HUES64 (cell line): ENCODE measurements around the gene DLX2.

Experiments
- H3K27ac ChIP-seq: 2 replicates; pipeline ENCODE4 v1.7.0; 2013; ENCODE audit warnings: low read depth, low read length, inconsistent platforms
- H3K27me3 ChIP-seq: 2 replicates; pipeline ENCODE4 v1.6.1; 2013; ENCODE audit warnings: mild to moderate bottlenecking, low read length; ENCODE audit not compliant: insufficient read depth
- H3K36me3 ChIP-seq: 2 replicates; pipeline ENCODE4 v1.6.1; 2013; ENCODE audit warnings: mild to moderate bottlenecking, low read length; ENCODE audit not compliant: insufficient read depth
- H3K4me1 ChIP-seq: 2 replicates; pipeline ENCODE4 v1.6.1; 2013; ENCODE audit warnings: mild to moderate bottlenecking, low read length, moderate library complexity; ENCODE audit not compliant: insufficient read depth
- H3K4me3 ChIP-seq: 2 replicates; pipeline ENCODE4 v1.5.1; 2013; ENCODE audit warnings: mild to moderate bottlenecking, low read length, moderate library complexity
- H3K9ac ChIP-seq: 2 replicates; pipeline ENCODE4 v1.6.1; 2013; ENCODE audit warnings: mild to moderate bottlenecking, low read depth, low read length
- H3K9me3 ChIP-seq: 2 replicates; pipeline ENCODE4 v1.6.1; 2013; ENCODE audit warnings: low read depth, low read length; ENCODE audit not compliant: insufficient read depth
- WGBS: fragments of 150-250, 120-280 bp; methylation state at CpG from one replicate; pipeline ENCODE4 v1.1.7; 2013; ENCODE audit warnings: missing lambda C conversion rate; 5-methylcytosine and 5-hydroxymethylcytosine counted together

The DLX2 gene

GRCh38 chr2:172106108-172106961 is 3.6 kb upstream of the DLX2 start:
- H3K9ac ChIP-seq, result no peak overlapping the region
- no peak overlapping the region for H3K27ac ChIP-seq
- H3K9me3 ChIP-seq, result no peaks in the 10 kb centered on the region
- peaks cover 20% of the 10 kb centered on the region for H3K4me1 ChIP-seq
- no peaks in the 10 kb centered on the region for H3K36me3 ChIP-seq
- peak overlapping the region; percentile 51 for H3K4me3 ChIP-seq
- peaks cover 86% of the 10 kb centered on the region for H3K27me3 ChIP-seq
- WGBS, result 3% methylated on average over 44 of the region's 44 CpGs

DNA sequence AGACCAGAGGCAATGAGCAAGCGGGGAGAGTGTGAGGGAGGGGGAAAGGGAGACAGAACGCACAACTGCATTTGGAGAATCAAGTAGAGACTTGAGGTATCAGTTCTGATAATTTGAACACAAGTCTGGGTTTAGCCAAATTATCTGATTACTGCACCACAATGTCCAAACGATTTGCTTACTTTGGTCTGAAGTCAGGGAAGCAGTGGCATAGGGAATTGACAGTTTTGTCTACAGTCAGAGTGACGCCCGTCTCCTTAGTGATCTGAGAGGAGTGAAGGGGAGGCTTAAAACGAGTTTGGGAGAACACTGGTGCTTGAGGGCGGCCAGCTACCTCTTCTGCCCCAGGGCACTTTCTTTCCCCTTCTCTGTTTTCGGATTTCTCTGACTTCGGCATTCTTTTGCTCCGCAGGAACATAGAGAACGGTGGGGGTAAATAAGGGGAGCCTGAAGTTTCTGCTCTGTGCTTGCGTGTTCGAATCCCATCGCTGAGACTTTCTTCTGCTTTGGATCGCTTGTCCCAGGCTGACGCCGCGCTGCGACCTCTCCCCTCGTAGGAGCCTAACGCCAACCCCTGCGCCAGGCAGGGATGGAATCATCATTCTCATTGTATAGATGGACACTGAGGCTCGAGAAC is 2.9 kb upstream of the DLX2 start:
- H3K27ac ChIP-seq, result no peak overlapping the region
- peak overlapping the region; percentile 51 for H3K4me3 ChIP-seq
- 16% methylated on average over 23 of the region's 23 CpGs for WGBS
- H3K9ac ChIP-seq, result no peak overlapping the region
- no peaks in the 10 kb centered on the region for H3K9me3 ChIP-seq
- peaks cover 94% of the 10 kb centered on the region for H3K27me3 ChIP-seq
- peaks cover 24% of the 10 kb centered on the region for H3K4me1 ChIP-seq
- H3K36me3 ChIP-seq, result no peaks in the 10 kb centered on the region

DNA sequence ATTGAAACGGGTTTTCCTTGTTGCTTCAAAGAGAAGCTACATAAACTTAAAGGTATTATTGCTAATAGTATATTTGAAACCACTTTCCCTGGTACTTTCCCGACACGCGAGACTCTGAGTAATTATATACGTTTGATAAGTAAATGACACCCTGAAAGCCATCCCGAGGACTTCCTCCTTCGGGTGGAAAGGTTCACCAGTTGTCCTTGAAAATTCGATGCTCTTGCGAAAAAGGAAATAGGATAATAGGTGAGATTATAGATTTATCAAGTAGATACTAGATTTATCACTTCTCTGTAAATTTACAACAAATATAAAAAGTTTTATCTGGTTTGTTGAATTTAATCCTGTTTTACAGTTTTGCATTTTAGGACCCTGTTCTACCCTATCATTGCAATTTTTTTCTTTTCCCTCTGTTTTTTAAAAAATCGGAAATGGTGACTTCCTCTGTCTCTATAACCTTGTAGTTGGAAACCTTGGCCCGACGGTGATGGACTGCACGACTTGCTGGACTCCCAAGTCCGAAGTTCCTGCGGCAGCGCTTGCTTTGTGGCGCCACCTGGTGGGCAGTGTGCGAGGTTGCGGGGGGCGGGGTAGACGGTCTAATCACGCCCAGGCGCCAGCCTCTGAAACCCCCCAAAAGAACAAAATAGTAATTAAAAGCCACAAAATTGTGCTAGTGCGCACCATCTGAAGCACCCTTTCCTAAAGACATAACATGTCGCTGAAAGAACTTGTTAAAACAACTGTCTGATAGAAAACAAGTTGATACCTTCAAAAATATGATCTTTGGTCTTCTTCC is 972 bp upstream of the DLX2 start:
- 5% methylated on average over 23 of the region's 25 CpGs for WGBS
- Histone ChIP-seq H3K36me3 (no peaks in the 10 kb centered on the region), H3K27ac (no peak overlapping the region), H3K27me3 (peaks cover 98% of the 10 kb centered on the region), H3K4me1 (peaks cover 25% of the 10 kb centered on the region), H3K4me3 (peak overlapping the region; percentile 47), H3K9me3 (no peaks in the 10 kb centered on the region), H3K9ac (no peak overlapping the region)

DNA sequence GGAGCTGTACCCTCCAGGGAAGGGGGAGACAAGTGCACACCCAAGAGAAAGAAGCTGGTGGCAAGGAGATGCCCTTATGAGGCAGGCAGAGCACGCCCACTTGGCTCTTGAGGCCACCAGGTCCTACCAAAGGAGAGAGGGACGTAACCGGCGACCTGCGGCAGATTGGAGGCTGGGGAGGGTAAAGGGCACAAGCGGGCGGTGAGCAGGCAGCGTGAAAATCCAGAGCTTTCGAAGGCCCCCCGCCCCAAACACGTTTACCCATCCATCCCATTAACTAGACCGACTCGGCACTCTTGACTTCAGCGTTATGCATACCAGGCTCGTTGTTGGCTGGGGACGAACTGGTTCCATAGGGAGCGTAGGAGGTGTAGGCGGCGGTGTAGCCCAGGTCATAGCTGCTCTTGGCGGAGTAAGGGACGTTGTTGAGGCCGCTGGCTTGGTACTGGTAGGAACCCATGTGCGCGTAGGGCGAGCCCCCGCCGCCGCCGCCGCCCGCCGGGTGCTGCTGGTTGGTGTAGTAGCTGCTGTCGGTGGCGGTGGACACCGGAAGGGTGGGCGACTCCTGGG is 794 bp downstream of the DLX2 start:
- H3K27me3 ChIP-seq, result peaks cover 98% of the 10 kb centered on the region

GRCh38 chr2:172100935-172101820 is 1.5 kb downstream of the DLX2 start:
- H3K36me3 ChIP-seq, result no peaks in the 10 kb centered on the region
- H3K27me3 ChIP-seq, result peaks cover 98% of the 10 kb centered on the region
- peaks cover 46% of the 10 kb centered on the region for H3K4me1 ChIP-seq
- H3K9ac ChIP-seq, result no peak overlapping the region
- H3K27ac ChIP-seq, result no peak overlapping the region
- 2% methylated on average over 54 of the region's 54 CpGs for WGBS
- no peaks in the 10 kb centered on the region for H3K9me3 ChIP-seq
- H3K4me3 ChIP-seq, result peak overlapping the region; percentile 52

More for the DNA sequence above, 794 bp downstream of the DLX2 start:
- Histone ChIP-seq H3K4me1 (peaks cover 42% of the 10 kb centered on the region), H3K9me3 (no peaks in the 10 kb centered on the region), H3K36me3 (no peaks in the 10 kb centered on the region), H3K9ac (no peak overlapping the region), H3K27ac (no peak overlapping the region), H3K4me3 (peak overlapping the region; percentile 52)
- under 1% methylated on average over 35 of the region's 36 CpGs for WGBS

DNA sequence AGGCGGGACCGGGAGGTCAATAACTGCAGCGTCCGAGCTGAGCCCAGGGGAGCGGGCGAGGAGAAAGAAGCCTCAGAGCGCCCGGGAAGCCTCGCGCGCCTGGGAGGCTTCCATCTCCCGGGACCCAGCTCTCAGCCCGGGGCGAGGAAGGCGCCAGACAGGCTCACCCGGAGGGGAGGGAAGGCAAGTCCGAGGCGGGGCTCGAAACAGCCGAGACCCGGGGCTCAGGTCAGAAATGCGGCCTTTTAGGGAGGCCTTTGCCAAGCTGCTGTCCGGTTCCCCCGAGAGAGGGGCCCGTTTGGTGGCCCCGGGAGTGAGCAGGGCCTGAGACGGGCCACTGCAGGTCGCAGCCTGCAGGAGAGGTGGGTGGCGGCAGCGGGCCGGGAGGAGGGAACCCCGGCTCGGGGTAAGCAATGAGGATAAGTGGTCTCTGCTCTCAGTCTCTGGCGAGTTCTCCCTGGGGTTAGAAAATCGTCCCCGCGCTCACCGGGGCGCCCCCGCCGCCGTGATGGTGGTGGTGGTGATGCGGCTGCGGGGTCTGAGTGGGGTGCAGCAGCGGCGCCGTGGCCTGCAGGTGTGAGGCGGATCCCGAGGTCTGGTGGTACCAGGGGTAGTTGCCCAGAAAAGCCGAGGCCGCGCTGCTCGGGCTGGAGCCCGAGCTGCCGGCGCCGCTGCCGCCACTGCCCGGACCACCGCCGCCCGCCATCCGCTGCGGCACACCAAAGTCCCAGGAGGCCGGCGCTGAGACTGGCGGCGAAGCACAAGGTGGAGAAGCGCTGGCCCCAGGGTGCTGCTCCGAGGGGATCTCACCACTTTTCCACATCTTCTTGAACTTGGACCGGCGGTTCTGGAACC is 2.4 kb downstream of the DLX2 start:
- peak overlapping the region; percentile 52; the same call in 1 of the 2 replicates for H3K4me3 ChIP-seq
- H3K27ac ChIP-seq, result no peak overlapping the region
- no peak overlapping the region for H3K9ac ChIP-seq
- H3K36me3 ChIP-seq, result no peaks in the 10 kb centered on the region
- 1% methylated on average over 72 of the region's 72 CpGs for WGBS
- H3K27me3 ChIP-seq, result peaks cover 98% of the 10 kb centered on the region
- no peaks in the 10 kb centered on the region for H3K9me3 ChIP-seq
- H3K4me1 ChIP-seq, result peaks cover 46% of the 10 kb centered on the region

GRCh38 chr2:172099472-172100079 is 3.1 kb downstream of the DLX2 start:
- no peak overlapping the region for H3K9ac ChIP-seq
- no peak overlapping the region for H3K27ac ChIP-seq
- WGBS, result 2% methylated on average over 10 of the region's 13 CpGs
- H3K4me3 ChIP-seq, result peak overlapping the region; percentile 32
- H3K9me3 ChIP-seq, result no peaks in the 10 kb centered on the region
- H3K36me3 ChIP-seq, result no peaks in the 10 kb centered on the region
- peaks cover 46% of the 10 kb centered on the region for H3K4me1 ChIP-seq
- H3K27me3 ChIP-seq, result peaks cover 98% of the 10 kb centered on the region

DNA sequence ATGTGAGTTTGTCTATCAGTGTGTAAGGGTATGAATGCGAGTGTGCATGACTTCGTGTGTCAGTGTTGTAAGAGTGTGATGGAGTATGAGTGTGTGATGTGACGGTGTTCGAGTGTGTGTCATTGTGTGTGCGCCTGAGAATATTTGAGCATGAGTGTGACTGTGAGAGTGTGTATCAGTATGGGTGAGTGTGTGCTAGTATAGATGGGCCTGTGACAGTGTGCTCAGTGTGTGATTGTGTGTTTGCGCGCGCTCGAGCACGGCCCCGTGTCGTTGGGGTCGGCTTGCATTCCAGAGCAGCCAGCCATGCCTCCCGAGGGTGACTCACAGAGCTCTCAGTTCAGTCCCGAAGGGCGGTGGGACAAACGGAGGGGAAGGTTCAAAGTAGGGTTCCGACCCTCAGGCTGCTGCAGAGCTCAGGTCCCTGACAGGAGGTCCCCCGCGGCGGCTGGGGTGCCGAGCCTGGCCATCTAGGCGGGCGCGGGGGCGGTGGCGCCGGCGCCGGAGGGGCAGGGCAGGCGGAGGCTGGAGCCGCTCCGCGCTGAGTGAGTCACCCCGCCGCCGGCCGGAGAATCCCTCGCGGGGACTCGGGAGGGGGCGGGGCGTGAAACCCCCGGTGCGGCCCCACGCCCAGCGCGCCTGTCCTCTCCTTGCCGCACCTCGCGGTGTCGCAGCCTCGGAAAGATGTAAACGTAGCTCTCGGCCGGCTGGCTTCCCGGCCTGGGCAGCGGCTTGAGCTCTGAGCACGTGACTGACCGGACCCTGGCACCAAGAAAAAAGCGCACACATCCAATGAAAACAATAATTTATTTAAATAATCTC is 3.8 kb downstream of the DLX2 start:
- WGBS, result 2% methylated on average over 61 of the region's 61 CpGs
- Histone ChIP-seq H3K36me3 (no peaks in the 10 kb centered on the region), H3K4me1 (peaks cover 49% of the 10 kb centered on the region), H3K9me3 (no peaks in the 10 kb centered on the region), H3K9ac (no peak overlapping the region), H3K4me3 (peak overlapping the region; percentile 32), H3K27ac (no peak overlapping the region), H3K27me3 (peaks cover 98% of the 10 kb centered on the region)

GRCh38 chr2:172098287-172098649 is 4.4 kb downstream of the DLX2 start:
- no peak overlapping the region for H3K9ac ChIP-seq
- peaks cover 98% of the 10 kb centered on the region for H3K27me3 ChIP-seq
- 10% methylated on average over 1 of the region's 1 CpG for WGBS
- H3K4me1 ChIP-seq, result peaks cover 48% of the 10 kb centered on the region
- no peak overlapping the region for H3K27ac ChIP-seq
- peak overlapping the region; percentile 32; the same call in 1 of the 2 replicates for H3K4me3 ChIP-seq
- H3K9me3 ChIP-seq, result no peaks in the 10 kb centered on the region
- no peaks in the 10 kb centered on the region for H3K36me3 ChIP-seq
